Calu3 (cell line): ENCODE measurements around the gene IFIT1B. TPM values are rescaled to one million over a fixed set of nuclear protein-coding genes. Genes with fewer than 3 reads are reported as not detected.

ENCODE experiments used
- BruUV-seq: library from RNA; stranded (reverse); fragments of 400-500 nt; replicated peaks from 2 replicates; lab custom pipeline; 2021; lab: Mats Ljungman, UMichigan
- CTCF ChIA-PET: fragments of 300-600 bp; sonication (Branson Sonifier 250); formaldehyde crosslinking; loops from one replicate; lab custom pipeline; 2022; ENCODE audit warnings: antibody characterized with exemption; lab: Charles Lee
- DNase-seq: peaks from one replicate; pipeline ENCODE4 v3.0.0; 2022
- H3K27ac Mint-ChIP-seq: one replicate; pipeline ENCODE4 v1.8.0; 2022; ENCODE audit warnings: mixed read lengths; ENCODE audit not compliant: unreplicated experiment
- H3K27me3 Mint-ChIP-seq: one replicate; pipeline ENCODE4 v1.8.0; 2022; ENCODE audit warnings: mixed read lengths; ENCODE audit not compliant: unreplicated experiment
- H3K36me3 Mint-ChIP-seq: one replicate; pipeline ENCODE4 v1.8.0; 2022; ENCODE audit warnings: mild to moderate bottlenecking, moderate library complexity, mixed read lengths; ENCODE audit not compliant: insufficient read depth, unreplicated experiment
- H3K4me1 Mint-ChIP-seq: one replicate; pipeline ENCODE4 v1.8.0; 2022; ENCODE audit warnings: mild to moderate bottlenecking, low read depth, mixed read lengths; ENCODE audit not compliant: unreplicated experiment
- H3K4me3 Mint-ChIP-seq: one replicate; pipeline ENCODE4 v1.8.0; 2022; ENCODE audit warnings: mild to moderate bottlenecking, low read depth, moderate library complexity, mixed read lengths; ENCODE audit not compliant: unreplicated experiment
- H3K9me3 Mint-ChIP-seq: one replicate; pipeline ENCODE4 v1.8.0; 2022; ENCODE audit warnings: low read depth, mixed read lengths; ENCODE audit not compliant: unreplicated experiment
- intact Hi-C: fragments of 100-400 bp; cut with micrococcal nuclease; formaldehyde crosslinking; loops from one replicate; pipeline ENCODE4 v1.10.0; 2022; ENCODE audit not compliant: unreplicated experiment
- total RNA-seq: library from RNA; stranded (reverse); gene quantifications from 2 replicates; pipeline ENCODE4 v1.2.3, GENCODE V29; 2022
- TF ChIP-seq, protein P1 (sequence below): fragments of 200-600 bp; IDR thresholded peaks from one replicate; pipeline ENCODE4 v1.8.0; 2022; ENCODE audit warnings: antibody characterized with exemption; ENCODE audit not compliant: unreplicated experiment

Gene IFIT1B
- total RNA-seq, 1 experiment from 2014 or later = not detected

GRCh38 chr10:89338713-89339112 lies 39.1 kb upstream of the IFIT1B start:
- H3K27ac Mint-ChIP-seq = no peak overlapping the region
- no peaks in the 10 kb centered on the region for H3K27me3 Mint-ChIP-seq
- no peak for DNase-seq
- TF ChIP-seq, protein P1, sequence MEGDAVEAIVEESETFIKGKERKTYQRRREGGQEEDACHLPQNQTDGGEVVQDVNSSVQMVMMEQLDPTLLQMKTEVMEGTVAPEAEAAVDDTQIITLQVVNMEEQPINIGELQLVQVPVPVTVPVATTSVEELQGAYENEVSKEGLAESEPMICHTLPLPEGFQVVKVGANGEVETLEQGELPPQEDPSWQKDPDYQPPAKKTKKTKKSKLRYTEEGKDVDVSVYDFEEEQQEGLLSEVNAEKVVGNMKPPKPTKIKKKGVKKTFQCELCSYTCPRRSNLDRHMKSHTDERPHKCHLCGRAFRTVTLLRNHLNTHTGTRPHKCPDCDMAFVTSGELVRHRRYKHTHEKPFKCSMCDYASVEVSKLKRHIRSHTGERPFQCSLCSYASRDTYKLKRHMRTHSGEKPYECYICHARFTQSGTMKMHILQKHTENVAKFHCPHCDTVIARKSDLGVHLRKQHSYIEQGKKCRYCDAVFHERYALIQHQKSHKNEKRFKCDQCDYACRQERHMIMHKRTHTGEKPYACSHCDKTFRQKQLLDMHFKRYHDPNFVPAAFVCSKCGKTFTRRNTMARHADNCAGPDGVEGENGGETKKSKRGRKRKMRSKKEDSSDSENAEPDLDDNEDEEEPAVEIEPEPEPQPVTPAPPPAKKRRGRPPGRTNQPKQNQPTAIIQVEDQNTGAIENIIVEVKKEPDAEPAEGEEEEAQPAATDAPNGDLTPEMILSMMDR = no peak
- peaks cover 13% of the 10 kb centered on the region for H3K4me1 Mint-ChIP-seq
- no peaks in the 10 kb centered on the region for H3K36me3 Mint-ChIP-seq
- BruUV-seq = no TSS peak
- no peak overlapping the region for H3K4me3 Mint-ChIP-seq
- CTCF ChIA-PET = no interaction called here
- intact Hi-C loops = no loop called here
- no peaks in the 10 kb centered on the region for H3K9me3 Mint-ChIP-seq

DNA sequence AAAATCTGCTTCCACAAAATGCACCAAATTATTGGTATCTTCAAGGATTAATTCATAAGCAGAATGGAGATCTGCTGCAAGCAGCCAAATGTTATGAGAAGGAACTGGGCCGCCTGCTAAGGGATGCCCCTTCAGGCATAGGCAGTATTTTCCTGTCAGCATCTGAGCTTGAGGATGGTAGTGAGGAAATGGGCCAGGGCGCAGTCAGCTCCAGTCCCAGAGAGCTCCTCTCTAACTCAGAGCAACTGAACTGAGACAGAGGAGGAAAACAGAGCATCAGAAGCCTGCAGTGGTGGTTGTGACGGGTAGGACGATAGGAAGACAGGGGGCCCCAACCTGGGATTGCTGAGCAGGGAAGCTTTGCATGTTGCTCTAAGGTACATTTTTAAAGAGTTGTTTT lies 38.0 kb upstream of the IFIT1B start:
- H3K27ac Mint-ChIP-seq = no peak overlapping the region
- no peaks in the 10 kb centered on the region for H3K9me3 Mint-ChIP-seq
- no peaks in the 10 kb centered on the region for H3K36me3 Mint-ChIP-seq
- H3K27me3 Mint-ChIP-seq = no peaks in the 10 kb centered on the region
- TF ChIP-seq, protein P1 = no peak
- H3K4me3 Mint-ChIP-seq = no peak overlapping the region
- intact Hi-C loops = no loop called here
- no TSS peak for BruUV-seq
- no peak for DNase-seq
- CTCF ChIA-PET = no interaction called here
- peaks cover 13% of the 10 kb centered on the region for H3K4me1 Mint-ChIP-seq

DNA sequence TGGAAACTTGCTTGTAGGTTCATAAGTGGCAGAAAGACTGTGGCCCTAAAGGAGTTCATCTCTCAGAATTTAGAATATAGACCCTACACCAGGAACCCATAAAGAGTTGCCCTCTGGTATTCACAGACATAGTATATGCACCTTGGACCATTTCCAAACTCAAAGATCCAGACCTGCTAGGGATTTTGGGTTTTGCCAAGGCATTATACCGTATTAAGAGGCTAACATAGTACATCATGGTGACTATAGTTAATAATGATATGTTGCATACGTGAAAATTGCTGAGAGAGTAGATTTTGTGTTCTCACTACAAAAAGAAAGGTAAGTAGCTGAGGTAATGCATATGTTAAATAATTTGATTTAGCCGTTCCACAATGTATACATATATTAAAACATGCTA lies 36.2 kb upstream of the IFIT1B start:
- Mint-ChIP-seq H3K4me1 (peaks cover 27% of the 10 kb centered on the region), H3K27me3 (no peaks in the 10 kb centered on the region), H3K9me3 (no peaks in the 10 kb centered on the region), H3K4me3 (no peak overlapping the region), H3K36me3 (peaks cover 6% of the 10 kb centered on the region), H3K27ac (no peak overlapping the region)
- no peak for DNase-seq
- intact Hi-C loops = no loop called here
- BruUV-seq = no TSS peak
- CTCF ChIA-PET = no interaction called here
- TF ChIP-seq, protein P1 = no peak

GRCh38 chr10:89342206-89342958 lies 35.5 kb upstream of the IFIT1B start:
- no peak overlapping the region for H3K27ac Mint-ChIP-seq
- H3K9me3 Mint-ChIP-seq = no peaks in the 10 kb centered on the region
- H3K27me3 Mint-ChIP-seq = no peaks in the 10 kb centered on the region
- H3K36me3 Mint-ChIP-seq = peaks cover 7% of the 10 kb centered on the region
- TF ChIP-seq, protein P1 = no peak
- BruUV-seq = no TSS peak
- peaks cover 33% of the 10 kb centered on the region for H3K4me1 Mint-ChIP-seq
- CTCF ChIA-PET = interaction anchor here (1.0 kb wide), 1 partner anchor 10 kb away, joined by 3 read pairs; no protein-coding TSS in a partner anchor
- no peak overlapping the region for H3K4me3 Mint-ChIP-seq
- DNase-seq = no peak
- intact Hi-C loops = no loop called here
